Activated CD8-positive, alpha-beta memory T cell treated with anti-CD3 and anti-CD28 coated beads, Interleukin-2, amount 50 U/mL, for 4 hours (primary cell): ENCODE results near the gene PLEKHA7.

Source experiments
- DNase-seq: peaks from one replicate; pipeline ENCODE4 v3.0.0-alpha.2; 2020

The PLEKHA7 gene

DNA sequence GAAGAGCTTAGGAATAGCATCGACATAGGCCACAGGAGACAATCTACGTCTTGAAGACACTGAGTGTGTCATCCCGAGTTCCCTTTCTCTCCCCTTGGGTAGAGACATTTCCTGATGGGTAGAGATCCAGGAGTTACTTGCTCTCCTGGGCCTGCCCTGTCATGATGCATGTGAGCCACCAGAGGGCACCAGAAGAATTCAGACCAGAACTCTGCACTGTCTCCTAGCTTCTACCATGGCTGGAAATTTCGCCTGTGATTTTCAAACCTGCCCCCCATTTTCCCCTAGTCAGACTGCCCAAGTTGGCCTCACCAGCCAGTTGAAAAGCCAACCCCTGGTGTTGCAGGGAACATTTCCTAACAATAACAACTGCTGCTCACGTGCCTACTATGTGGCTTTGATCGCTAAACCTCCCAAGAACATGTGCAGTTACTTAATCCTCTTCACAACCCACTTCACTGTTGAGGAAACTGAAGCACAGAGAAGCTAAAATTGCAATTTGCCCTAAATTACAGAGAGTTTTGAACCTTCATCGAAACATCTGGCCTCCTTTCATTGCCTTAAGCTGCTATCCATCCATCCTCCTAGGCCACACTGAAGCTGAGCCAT is 228.6 kb downstream of the PLEKHA7 start:
- peak; percentile 52 for DNase-seq

DNA sequence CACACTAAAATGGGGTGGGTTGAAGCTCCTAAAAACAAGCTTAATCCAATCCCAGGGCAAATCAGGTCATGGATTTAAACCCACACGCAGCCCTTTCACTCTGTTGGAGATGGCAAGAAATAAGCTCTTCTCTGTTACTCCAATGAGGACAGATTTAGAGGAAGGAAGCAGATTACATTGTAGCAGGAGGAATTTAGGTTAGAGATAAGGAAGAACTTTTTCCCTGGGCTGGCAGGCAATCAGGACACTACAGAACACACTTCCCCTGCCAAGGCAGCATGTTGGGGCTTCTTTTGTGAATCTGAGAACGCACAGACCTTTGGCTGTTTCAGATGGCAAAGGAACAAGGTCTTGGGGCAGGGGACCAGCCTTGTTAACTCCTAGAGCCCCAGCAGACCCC is 229.5 kb downstream of the PLEKHA7 start:
- no peak for DNase-seq

DNA sequence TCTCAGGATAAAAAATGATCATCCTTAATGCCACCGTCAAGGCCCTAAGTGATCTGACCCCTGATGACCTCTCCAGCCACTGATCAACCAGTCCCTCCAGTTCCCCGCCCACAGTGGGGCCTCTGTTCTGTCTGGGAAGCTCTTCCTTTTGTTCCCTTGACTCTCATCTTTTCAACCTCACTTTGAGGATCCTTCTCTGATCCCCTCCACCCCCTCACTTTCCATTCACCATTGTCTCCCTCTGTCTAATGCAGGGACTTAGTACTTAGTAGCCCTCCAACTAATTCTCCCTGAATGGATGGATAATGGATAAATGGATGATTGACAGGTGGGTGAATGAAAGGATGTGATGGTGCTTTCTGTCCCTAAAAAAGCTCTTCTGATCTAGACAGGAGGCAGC is 230.1 kb downstream of the PLEKHA7 start:
- no peak for DNase-seq

DNA sequence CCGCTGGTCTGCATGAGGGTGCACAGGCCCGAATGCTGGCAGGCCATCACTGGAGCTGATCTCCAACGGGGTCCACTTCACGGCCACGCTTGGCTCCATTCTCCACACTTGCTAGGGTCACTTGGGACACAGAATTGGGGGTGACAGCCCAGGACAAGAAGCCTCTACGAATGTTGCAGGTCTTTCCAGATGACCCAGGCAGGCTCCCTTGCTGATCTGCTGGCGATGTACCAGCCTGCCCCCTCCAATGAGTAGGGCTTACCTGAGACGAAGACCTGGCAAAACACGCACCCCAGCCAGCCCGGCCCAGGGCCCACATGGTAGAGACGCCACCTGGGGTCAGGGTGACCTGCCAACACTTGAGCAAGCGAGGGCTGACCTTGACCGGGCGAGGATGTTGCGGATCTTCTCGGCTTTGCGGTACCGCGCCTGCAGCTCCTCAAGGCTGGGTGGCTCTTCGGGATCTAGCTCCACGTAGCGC is 230.9 kb downstream of the PLEKHA7 start:
- no peak for DNase-seq

DNA sequence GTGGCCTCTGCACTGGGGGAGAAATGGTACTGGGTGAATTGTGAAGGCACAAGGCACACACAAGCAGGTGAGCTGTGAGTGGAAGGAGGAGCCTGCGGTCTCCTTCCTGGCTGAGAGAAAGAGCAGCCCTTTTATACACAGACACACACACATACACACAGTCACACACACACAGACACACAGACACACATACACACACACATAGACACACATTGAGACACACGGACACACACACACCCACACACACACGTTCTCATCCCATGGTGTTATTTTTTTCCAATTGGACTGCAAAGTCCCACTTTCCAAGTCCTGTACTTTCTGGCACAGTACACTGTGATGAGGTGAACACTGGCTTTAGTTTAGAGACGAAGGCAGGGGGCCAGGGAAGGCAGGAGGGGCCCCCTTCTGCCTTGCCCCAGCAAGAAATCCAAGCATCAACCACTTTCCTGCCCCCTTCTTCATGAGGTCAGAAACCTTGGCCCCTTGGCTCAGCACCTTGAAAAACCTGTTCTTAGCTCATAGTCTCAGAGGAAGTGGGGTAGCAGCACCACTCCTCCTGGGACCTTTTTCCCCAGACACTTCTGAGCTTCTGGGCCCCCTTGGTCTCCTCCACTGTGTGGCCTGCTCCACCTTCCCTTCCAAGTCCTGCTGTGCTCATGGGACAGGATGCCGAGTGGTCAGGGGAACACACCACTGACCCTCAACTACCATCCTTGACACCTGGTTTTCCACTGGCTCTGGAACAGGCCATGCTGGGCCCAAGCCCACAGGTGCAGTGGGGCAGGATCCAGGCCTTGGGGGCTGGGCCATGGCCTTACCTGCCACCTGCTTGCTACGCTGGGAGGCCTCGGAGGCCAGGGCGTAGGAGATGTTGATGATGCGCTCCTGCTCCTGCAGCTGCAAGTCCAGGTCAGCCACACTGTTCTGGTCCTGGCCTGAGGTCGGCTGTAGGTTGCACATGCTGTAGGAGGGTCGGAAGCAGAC is 232.0 kb downstream of the PLEKHA7 start:
- DNase-seq, result no peak

DNA sequence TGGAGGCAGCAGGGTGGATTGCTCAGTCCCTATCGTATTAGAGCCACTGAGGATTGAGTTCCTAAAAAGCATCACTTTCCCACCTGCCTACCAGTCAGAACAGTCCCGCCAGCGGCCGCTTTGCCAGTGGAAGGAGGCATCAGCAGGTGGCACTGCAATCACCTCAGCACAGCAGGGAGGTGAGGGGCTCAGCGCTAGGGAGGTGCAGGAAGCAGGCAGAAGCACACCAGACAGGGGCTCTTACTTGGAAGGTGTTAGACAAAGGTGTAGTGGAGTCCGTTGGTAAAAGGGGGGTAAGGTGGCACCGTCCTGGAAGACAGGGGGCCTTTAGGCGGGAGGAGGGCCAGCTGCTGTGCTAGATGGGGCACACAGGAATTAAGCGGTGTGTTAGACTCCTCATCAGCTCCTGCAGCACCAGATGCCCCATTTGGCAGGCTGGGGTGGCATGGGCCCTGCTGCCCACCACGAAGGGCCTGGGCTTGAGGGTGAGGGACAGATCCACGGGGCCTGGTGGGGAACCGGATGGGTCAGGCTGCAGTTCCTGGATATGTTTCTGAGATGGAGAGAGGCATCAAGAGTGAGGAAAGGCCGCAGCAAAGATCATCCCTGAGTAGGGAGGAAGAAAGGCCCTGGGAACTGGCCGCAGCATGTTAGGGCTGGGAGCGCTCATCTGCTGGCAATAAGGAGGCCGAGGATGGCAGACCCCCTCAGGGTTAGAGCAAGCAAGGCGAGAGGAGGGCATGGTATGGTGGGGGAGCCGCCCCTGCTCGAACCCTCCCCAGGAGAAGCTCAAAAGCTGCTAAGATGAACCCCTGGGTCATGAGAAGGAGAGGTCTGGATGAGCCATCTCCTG is 233.3 kb downstream of the PLEKHA7 start:
- no peak for DNase-seq

DNA sequence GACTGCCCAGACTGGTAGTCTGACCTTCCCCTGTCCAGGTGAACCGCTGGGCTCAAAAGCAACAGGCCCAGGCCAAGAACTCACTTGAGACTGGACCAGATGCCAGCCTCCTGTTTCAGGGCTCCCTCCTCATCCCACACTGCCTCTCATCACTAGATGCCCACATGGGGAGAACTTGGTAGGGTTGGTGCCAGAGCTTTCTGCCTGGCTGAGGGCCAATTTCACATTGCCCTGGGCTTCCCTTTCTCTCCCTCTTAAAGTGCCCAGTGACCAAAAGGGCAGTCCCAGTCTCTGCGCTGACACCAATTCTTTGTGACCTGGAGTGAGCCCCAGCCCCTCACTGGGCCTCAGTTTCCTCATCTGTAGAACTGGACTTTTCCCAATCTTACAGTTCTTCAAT is 234.1 kb downstream of the PLEKHA7 start:
- no peak for DNase-seq

DNA sequence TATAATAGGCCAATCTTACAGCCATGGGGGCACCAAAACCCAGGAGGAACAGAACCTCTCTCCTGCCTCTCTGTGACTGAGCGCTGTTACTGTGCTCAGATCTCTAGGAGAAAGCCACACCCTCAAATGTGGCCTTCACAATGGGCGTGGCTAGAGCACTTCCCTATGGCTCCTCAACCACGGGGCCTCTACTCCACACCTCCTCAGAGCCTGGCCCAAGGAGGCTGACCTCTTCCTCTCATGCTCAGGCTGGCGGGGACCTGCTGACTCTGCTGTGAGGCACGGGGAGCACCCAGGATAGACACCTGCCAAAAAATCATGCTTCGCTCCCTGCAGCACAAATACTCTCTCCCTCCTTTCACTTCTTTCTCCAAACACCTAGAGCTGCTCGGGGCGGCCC is 234.8 kb downstream of the PLEKHA7 start:
- no peak for DNase-seq

DNA sequence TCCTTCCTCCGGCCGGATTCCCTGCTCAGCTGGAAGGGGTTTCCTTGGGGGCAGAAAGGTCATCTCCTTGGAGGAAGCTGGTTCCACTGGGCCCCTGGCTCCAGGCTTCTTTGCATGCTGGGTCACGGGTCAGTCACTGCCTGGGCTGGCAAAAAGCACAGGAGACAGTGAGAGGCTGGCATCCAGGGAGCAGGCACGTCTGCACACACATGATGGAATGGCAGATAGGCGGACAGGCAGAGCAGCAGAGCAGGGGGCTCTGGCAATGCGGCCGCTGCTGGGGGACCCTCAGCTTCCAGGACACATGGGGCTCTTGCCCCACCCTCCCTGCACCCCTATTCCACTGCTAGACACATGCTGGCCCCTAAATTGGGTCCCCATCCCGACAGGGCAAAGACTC is 235.3 kb downstream of the PLEKHA7 start:
- no peak for DNase-seq

DNA sequence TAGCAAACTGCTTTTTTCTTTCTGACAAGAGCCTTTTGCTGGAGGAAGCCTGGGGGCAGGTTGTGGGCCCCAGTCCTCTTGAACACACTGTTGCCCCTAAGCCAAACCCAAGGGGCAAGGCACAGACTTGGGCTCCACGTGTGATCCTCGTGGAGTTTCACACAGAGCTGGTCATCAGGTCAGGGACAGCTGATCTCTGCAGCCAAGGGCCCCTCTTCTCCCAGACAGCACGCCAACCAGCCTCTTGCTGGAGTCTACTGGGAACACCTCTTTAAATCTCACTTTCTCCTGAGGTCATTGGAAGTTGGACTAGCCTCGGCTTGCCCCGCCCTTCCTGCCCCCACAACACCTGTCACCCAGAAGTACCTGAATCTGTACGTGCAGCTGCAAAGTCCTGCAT is 235.9 kb downstream of the PLEKHA7 start:
- no peak for DNase-seq

DNA sequence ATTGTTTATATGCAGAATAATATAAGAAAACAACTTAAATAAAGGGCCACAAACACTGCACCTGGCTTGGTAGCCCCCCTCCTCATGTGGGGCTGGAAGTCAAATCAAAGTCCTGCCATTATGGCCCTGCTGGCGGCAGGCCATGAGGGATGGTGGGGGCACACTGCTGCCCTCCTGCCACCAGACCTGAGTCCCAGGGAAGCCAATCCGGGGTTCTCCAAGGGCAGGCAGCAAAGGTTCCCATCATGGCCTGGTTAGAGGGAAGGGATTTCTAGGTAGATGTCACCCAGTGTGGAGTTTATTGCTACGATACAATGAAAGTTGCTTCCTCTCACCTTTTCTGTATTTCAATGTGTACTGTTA is 236.6 kb downstream of the PLEKHA7 start:
- no peak for DNase-seq

DNA sequence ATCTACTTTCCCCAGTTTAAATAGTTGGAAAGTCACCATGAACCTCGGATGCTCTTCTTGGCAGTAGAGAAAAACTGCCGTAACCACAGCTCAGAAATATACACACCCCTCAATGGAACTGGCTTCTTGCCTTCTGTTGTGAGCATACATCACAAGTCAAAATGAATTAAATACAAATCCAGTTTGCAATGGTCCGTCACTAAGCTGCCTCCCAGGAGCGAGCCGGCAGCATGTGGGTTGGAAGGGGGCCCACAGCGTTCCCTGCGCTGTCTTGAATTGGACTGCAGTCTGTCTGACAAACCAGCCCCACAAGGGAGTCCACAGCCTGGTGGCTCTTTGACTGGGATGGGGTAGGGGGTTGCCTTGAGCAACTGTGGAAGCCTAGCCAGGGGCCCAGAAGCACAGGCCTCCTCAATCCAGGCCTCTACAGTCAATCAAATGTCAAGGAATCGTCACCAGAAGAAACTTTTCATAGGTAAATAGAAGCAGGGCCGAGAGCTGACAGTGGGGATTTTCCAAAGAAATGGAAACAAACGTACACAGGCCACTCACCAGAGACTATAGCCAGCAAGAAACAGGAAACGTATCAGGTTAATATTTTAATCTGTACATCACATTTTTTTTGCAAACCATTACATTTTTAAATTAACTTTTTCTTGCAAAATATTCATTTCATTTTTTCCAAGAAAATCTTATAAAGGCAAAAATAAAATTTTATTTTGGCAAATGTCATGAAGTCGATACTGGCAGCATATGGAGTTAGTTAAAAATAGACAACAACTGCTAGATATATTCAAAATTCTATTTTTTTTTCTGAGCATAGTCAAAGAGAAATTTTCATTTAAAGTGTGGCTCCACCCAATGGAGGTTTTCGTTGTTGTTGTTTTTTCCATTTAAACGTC is 237.3 kb downstream of the PLEKHA7 start:
- DNase-seq, result no peak

DNA sequence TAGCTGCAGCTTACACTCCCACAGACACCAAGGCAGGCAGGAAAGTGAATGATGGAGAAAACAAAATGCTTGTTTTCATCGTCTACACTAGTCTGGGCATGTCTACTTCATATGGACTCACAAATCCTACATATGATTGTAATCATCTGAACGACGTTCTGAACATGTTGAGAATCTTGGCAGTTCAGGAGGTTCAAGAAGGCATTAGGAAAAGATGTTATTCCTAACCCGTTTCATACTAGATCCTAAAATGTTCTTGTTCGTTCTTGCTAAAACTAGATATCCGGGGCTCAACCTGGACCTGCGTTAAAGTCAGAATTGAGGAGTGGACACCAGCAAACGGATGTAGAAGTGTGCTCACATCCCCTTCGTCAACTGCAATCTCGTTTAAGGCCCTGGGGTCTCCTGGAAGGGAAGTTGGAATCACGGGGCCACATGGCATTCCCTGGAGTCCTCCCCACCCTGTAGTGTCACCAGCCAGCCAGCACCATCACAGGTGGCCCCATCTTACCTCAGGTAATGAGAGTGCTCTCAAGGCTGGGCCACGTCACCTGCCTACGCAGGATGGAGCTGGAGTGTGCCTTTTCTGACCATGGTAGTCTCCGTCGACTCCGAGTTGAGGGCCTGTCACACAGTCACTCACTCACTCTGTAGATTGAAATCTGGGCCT is 238.5 kb downstream of the PLEKHA7 start:
- no peak for DNase-seq

DNA sequence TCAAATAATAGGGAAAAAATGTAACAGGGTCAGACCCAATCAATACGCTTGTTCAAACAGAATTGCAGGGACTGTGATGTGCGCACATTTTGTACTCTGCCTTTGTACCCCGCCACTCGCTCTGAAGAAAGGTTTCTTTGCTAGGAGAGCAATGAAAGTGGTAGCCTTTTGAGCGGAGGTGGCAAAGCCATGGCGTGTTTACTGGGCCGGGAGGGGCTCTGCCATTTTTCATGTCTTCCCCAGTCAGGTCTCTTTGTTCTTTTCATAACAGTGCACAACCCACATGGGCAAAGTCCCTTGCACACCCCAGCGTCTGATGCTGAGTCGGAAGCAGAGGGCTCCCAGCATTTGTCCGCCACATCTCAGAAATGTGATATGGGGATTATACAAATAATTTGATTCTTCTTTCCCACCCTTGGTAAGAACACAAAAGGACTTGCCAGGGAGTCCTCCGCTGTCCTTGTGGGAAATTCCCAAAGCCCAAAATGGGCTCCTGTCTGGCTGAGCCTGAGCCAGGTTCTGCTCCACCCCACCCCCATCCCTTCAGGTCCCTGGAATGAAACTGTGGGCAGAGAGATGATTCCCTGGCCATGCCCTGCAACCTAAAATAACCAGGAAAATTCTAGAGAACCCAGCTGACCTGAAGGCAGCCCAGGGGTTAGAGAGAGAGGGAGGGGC is 239.1 kb downstream of the PLEKHA7 start:
- no peak for DNase-seq

DNA sequence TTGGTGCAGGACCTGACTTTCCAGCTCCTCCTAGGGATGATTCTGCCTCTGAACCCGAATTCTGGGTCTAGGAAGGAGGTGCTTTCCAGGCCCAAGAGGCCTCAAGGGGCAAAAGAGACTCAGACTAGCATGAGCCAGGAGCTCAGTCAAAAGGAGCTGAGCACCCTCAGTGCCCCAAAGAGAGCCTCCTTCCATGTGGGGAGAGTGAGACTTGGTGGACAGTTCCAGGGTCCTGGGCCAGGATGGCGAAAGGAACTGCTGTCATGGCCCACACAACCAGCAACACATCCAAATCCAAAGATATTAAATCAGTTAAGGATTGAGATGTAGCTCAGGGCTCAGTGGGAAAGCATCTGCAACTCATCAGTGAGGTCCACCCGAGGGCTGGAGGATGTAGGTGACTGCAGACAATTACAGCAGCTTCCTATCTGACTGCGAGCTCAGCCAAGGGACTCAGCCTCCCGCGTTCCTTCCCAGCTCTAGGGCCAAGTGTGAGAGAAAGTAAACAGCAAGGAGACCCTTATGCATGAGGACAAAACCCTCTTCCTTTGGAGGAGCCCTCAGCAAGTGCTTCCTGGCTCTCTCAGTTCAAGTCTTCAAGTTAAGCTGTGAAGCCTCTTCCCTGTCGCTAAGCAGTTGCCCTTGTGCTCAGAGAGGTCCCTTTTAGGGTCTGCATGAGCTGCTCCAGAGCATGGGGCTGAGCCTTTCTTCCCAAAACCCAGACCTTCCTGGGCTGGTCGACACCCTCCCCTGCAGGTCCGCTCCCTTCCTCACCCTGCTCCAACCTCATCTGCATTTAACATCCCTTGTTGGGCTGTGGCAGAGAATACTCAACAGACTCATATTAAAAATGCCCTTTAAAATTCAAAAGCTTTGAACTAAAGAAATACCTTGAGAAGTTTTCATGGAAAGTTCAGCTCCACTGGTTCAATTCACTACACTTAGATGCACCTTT is 240.0 kb downstream of the PLEKHA7 start:
- DNase-seq, result no peak

DNA sequence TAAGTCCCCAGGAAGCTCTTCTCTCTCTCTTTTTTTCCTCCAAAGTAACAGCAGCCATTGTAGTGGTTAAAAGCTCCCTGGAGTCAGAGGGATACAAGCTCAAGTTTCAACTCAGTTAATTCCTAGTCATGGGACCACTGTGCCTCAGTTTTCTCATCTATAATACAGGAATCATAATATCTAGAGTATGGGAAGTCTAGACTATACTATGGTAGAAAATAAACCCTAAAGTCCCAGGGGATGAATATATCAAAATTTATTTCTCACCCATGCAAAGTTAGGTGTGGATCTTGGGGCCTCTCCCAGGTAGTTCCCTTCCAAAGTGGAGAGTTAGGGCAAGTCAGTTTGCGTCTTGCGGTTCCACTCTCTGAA is 242.1 kb downstream of the PLEKHA7 start:
- DNase-seq, result no peak

DNA sequence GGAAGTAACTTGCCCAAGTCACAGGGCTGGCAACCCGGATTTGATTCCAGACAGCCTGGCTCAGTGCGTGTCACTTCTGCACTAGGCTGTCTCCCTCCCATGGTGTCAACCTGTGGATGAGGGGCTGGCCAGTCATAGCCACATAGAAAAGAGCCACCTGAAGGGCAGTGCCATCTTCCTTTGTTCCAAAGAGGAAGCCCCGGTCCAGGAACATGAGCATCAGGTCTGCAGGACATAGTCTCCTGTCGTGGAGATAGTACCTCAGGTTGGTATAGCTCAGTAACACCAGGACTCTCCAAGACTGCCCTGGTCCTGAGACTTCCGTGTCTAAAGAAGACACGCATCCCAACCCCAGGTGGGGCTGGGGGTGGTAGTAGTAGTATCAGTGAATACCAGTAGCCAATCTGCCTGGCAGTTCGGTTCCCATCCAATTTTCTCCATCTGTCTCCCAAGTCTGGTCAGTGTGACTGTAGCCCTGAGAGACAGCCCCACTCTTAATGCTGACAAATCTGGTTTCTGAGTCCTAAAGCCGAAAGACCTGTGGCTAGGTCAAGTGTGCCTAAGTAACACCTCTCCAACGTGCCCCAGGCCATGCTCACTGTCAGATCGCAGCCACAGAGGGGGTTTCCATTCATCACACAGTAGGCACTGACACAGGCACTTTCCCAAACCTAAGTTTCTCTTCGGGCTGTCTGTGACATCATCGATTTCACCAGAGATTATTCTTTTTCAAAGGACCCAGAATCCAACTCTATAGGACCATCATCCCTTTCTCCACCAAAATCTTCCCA is 242.7 kb downstream of the PLEKHA7 start:
- no peak for DNase-seq

DNA sequence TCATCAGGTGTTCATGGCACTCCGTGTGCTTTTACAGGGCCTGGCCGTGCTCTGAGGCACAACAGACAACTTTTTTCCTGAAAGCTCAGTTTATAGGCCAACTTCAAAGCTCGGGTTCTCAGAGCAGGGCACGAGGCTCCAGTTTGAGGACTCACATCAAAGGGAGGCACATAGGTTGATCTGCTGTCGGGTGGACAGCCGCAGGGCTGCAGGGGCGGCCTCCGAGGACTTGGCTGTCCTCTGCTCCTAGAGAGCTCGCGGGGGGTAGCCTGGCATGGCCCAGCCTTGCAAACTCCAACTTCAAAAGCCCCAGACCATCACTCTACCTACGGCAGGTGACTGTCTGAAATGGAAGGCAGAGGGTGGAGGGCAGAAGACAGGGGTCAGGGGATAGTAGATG is 244.2 kb downstream of the PLEKHA7 start:
- no peak for DNase-seq

DNA sequence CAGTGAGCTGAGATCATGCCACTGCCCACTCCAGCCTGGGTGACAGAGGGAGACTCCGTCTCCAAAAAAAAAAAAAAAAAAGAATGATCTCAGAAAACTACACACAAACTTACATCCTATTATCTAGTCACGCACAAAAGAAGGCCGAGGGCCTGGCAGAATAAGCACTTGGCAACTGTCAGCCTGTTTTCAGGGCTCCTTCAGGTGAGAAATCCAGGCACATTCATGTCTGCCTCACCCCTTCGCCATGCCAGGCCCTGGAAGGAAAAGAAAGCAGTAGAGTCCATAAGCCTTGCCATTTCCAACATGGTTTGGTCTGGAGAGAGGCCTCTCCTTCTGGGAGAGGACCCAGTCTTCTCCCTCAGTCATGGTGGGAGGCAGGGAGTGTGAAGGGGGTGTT is 244.8 kb downstream of the PLEKHA7 start:
- DNase-seq, result no peak
